Mucosa of rectum (tissue), 2 donors: ENCODE data around the gene SART3.

Experiments
- H3K27ac ChIP-seq, 2 donors: one replicate each; pipeline ENCODE4 v1.7.0; 2013; ENCODE audit warnings: inconsistent platforms in 2 of 2, low read depth in 2 of 2, low read length in 2 of 2
- H3K27me3 ChIP-seq, 2 donors: one replicate each; pipeline ENCODE4 v1.7.0; 2013; ENCODE audit warnings: low read length in 2 of 2; ENCODE audit not compliant: control insufficient read depth in 2 of 2, insufficient read depth in 2 of 2
- H3K36me3 ChIP-seq, 2 donors: one replicate each; pipeline ENCODE4 v1.7.0; 2013; ENCODE audit warnings: low read length in 2 of 2; ENCODE audit not compliant: control insufficient read depth in 2 of 2, insufficient read depth in 2 of 2
- H3K4me1 ChIP-seq, 2 donors: one replicate each; pipeline ENCODE4 v1.7.0; 2013; ENCODE audit warnings: low read length in 2 of 2, mild to moderate bottlenecking in 1 of 2; ENCODE audit not compliant: control insufficient read depth in 2 of 2, insufficient read depth in 2 of 2
- H3K4me3 ChIP-seq, 2 donors: one replicate each; pipeline ENCODE4 v1.7.0; 2013; ENCODE audit warnings: low read length in 2 of 2
- H3K9ac ChIP-seq, 2 donors: one replicate each; pipeline ENCODE4 v1.7.0; 2013; ENCODE audit warnings: low read length in 2 of 2, low read depth in 1 of 2, mild to moderate bottlenecking in 1 of 2
- H3K9me3 ChIP-seq, 2 donors: one replicate each; pipeline ENCODE4 v1.7.0; 2013; ENCODE audit warnings: low read length in 2 of 2; ENCODE audit not compliant: control insufficient read depth in 2 of 2
- donor health status: healthy.
- donor health status: Normal muscosa, but diverticular disease.

The SART3 gene

DNA sequence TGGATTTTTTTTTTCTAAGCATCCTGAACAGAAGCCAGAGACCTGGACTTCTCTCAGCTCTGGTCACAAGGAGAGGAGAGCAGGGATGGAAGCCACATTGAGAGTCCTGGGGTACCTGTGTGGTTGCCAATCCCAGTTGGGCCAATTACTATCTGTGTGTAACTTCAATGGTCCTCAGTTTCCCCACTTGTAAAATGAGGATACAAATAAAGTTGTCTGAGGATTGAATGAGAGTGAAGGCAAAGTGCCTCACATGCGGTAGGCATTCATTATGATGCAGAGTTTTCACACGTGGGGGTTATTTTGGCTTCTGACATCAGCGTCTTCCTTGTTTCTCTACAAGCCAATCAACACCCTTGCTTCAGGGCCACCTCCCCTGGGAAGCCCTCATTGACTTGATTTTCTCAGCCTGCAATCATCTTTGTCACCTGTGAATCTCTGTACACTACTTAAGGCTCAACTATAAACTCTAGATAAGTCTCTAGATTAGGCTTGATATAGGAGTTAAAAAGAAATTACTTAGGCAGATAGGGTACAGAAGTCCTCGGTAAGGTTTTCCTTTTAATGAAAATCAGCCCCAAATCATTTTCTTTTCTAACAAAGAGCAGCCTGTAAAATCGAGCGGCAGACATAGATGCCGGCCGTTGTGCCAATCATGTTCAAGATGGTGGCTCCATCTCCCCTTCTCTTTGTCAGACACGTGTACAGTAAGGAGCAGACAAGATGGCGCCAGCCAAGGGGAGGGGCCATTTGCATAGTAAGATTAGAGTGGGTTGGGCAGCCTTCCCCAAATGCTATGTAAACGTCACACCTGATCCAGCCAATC lies 83.7 kb downstream of the SART3 start:
- H3K4me3 ChIP-seq = no peak overlapping the region

DNA sequence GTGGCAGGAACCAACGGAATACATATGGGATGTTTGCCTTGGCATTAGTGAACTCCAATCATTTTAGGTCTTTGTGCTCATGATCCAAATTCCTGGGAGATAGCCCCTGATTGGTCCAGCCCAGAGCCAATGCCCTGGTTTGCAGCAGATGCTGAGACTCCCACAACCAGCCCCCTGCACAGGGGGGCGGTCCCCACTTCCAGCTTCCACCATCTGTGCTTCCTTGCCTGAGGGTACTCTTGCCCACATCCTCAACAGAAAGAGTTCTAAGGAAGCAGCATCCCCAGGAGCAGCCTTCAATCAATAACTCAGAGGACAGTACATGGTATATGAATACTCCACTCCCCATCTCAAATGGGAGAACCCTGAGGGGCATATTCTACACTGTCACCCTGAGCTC lies 85.6 kb downstream of the SART3 start:
- H3K4me1 ChIP-seq = no peaks in the 10 kb centered on the region
- H3K9ac ChIP-seq = no peak overlapping the region
- H3K4me3 ChIP-seq = no peak overlapping the region
- H3K9me3 ChIP-seq = no peaks in the 10 kb centered on the region
- H3K27ac ChIP-seq = no peak overlapping the region
- no peaks in the 10 kb centered on the region for H3K27me3 ChIP-seq
- H3K36me3 ChIP-seq = no peaks in the 10 kb centered on the region

More for the DNA sequence above, 83.7 kb downstream of the SART3 start:
- Histone ChIP-seq H3K36me3 (no peaks in the 10 kb centered on the region), H3K27me3 (no peaks in the 10 kb centered on the region), H3K4me1 (no peaks in the 10 kb centered on the region), H3K9ac (no peak overlapping the region), H3K27ac (no peak overlapping the region), H3K9me3 (no peaks in the 10 kb centered on the region)

DNA sequence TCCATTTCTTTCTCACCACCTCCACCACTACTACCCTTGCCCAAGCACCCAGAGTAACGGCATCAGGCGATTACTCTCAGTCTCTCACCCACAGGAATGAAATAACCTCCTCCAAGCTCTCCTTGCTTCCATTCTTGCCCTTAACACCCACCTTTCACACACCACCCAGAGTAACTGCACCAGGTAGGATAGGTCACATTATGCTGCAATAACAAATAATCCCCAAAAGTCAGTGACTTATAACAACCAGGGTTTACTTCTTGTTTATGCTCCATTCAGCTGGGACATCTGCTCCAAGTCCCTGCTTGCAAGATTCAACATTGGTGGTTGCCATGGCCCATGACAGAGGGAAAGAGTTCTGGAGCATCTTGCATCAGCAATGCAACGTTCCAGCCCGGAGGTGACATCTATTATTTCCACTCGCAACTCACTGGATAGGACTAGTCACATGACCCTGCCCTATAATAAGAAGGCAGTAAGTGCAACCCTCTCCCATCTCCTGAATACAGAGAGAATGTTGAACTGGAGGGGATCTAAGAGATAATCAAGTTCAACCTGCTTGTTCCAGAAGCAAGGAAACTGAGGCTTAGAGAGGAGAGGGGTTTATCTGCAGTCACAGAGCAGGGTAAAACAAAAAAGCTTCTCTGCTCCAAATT lies 87.4 kb downstream of the SART3 start:
- no peak overlapping the region for H3K27ac ChIP-seq
- H3K4me3 ChIP-seq = no peak overlapping the region
- no peaks in the 10 kb centered on the region for H3K9me3 ChIP-seq
- no peaks in the 10 kb centered on the region for H3K27me3 ChIP-seq
- H3K4me1 ChIP-seq = no peaks in the 10 kb centered on the region
- no peak overlapping the region for H3K9ac ChIP-seq
- no peaks in the 10 kb centered on the region for H3K36me3 ChIP-seq
